Measurements from ENCODE around the gene NOTCH4.

DNA sequence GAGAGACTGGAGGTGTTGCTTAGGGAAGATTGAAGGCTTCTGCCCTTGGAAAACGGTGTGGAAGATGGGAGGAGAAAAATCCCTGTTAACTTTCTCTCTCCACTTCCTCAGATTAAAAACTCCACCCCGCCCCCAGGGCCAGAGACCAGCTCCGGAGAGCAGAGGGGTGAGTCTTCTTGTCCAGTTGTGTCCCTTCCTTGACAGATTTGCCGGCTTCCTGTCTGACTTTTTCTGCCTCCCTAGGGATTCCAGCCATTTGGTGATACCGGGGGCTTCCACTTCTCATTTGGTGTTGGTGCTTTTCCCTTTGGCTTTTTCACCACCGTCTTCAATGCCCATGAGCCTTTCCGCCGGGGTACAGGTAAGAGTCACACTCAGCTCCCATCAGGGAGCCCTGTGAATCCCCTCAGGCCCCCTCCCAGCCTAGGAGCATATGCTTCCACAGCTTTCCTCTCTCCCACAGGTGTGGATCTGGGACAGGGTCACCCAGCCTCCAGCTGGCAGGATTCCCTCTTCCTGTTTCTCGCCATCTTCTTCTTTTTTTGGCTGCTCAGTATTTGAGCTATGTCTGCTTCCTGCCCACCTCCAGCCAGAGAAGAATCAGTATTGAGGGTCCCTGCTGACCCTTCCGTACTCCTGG is 44.0 kb downstream of the NOTCH4 start:
- no peak for TF ChIP-seq POLR2A (IDR thresholded peaks at IDR 0.05)
- TF ChIP-seq, protein P1, sequence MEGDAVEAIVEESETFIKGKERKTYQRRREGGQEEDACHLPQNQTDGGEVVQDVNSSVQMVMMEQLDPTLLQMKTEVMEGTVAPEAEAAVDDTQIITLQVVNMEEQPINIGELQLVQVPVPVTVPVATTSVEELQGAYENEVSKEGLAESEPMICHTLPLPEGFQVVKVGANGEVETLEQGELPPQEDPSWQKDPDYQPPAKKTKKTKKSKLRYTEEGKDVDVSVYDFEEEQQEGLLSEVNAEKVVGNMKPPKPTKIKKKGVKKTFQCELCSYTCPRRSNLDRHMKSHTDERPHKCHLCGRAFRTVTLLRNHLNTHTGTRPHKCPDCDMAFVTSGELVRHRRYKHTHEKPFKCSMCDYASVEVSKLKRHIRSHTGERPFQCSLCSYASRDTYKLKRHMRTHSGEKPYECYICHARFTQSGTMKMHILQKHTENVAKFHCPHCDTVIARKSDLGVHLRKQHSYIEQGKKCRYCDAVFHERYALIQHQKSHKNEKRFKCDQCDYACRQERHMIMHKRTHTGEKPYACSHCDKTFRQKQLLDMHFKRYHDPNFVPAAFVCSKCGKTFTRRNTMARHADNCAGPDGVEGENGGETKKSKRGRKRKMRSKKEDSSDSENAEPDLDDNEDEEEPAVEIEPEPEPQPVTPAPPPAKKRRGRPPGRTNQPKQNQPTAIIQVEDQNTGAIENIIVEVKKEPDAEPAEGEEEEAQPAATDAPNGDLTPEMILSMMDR (IDR thresholded peaks at IDR 0.05) = no peak
- no peak for TF ChIP-seq POLR2AphosphoS5 (IDR thresholded peaks at IDR 0.05)
